ENCODE results near the gene SLC2A11.
"Not testable (repeated sequence)": the region's sequence is repeated elsewhere in the genome, so short reads cannot be mapped to it uniquely, and the experiment has no call there.

The SLC2A11 gene

GRCh38 chr22:23858484-23858815 lies 775 bp downstream of the SLC2A11 start:
- in situ Hi-C loops (cut with MboI; ENCODE audit: low pct_unique_long_range_greater_than_20kb, low sequenced_read_pairs, unreplicated experiment) = loop anchor here (10.0 kb wide), 1 partner anchor 164 kb away; the partner anchor contains the start of gene RGL4
- no peak for TF ChIP-seq CTCF (IDR thresholded peaks at IDR 0.05; ENCODE audit: extremely low read depth, insufficient read depth, missing control alignments)
- DNase-seq (ENCODE audit: low spot score) = no peak

GRCh38 chr22:23859201-23859600 lies 1.5 kb downstream of the SLC2A11 start:
- in situ Hi-C loops (cut with MboI; ENCODE audit: low pct_unique_long_range_greater_than_20kb, low sequenced_read_pairs, unreplicated experiment) = loop anchor here (10.0 kb wide), 1 partner anchor 164 kb away; the partner anchor contains the start of gene RGL4
- TF ChIP-seq CTCF (IDR thresholded peaks at IDR 0.05; ENCODE audit: extremely low read depth, insufficient read depth, missing control alignments) = no peak

GRCh38 chr22:23860187-23860586 lies 2.5 kb downstream of the SLC2A11 start:
- DNase-seq (ENCODE audit: low spot score); in situ Hi-C loops (cut with MboI; ENCODE audit: low pct_unique_long_range_greater_than_20kb, low sequenced_read_pairs, unreplicated experiment): not testable (repeated sequence)

More at GRCh38 chr22:23859201-23859600, 1.5 kb downstream of the SLC2A11 start:
- no peak for DNase-seq (ENCODE audit: low spot score)

GRCh38 chr22:23862103-23862502 lies 4.4 kb downstream of the SLC2A11 start:
- in situ Hi-C loops (cut with MboI; ENCODE audit: low pct_unique_long_range_greater_than_20kb, low sequenced_read_pairs, unreplicated experiment) = no loop called here
- peak; percentile 72 for TF ChIP-seq CTCF (IDR thresholded peaks at IDR 0.05; ENCODE audit: extremely low read depth, insufficient read depth, missing control alignments)
- DNase-seq (ENCODE audit: low spot score) = no peak

GRCh38 chr22:23864499-23865154 lies 7.0 kb downstream of the SLC2A11 start:
- in situ Hi-C loops (cut with MboI; ENCODE audit: low pct_unique_long_range_greater_than_20kb, low sequenced_read_pairs, unreplicated experiment); DNase-seq (ENCODE audit: low spot score): not testable (repeated sequence)

- in situ Hi-C loops (cut with MboI; ENCODE audit: low pct_unique_long_range_greater_than_20kb, low sequenced_read_pairs, unreplicated experiment) = no loop called here
Observed at GRCh38 chr22:23868580-23868979, 10.9 kb downstream of the SLC2A11 start.

GRCh38 chr22:23874871-23875270 lies 17.2 kb downstream of the SLC2A11 start:
- in situ Hi-C loops (cut with MboI; ENCODE audit: low pct_unique_long_range_greater_than_20kb, low sequenced_read_pairs, unreplicated experiment) = no loop called here
- TF ChIP-seq CTCF (IDR thresholded peaks at IDR 0.05; ENCODE audit: extremely low read depth, insufficient read depth, missing control alignments) = no peak
- DNase-seq (ENCODE audit: low spot score) = no peak

More at GRCh38 chr22:23868580-23868979, 10.9 kb downstream of the SLC2A11 start:
- no peak for TF ChIP-seq CTCF (IDR thresholded peaks at IDR 0.05; ENCODE audit: extremely low read depth, insufficient read depth, missing control alignments)
- DNase-seq (ENCODE audit: low spot score) = no peak

GRCh38 chr22:23875801-23876200 lies 18.1 kb downstream of the SLC2A11 start:
- in situ Hi-C loops (cut with MboI; ENCODE audit: low pct_unique_long_range_greater_than_20kb, low sequenced_read_pairs, unreplicated experiment) = no loop called here
- no peak for TF ChIP-seq CTCF (IDR thresholded peaks at IDR 0.05; ENCODE audit: extremely low read depth, insufficient read depth, missing control alignments)
- no peak for DNase-seq (ENCODE audit: low spot score)
